Right lobe of liver (tissue), 6 donors: Measurements from ENCODE around the gene NPAS1. TPM values are rescaled to one million over a fixed set of nuclear protein-coding genes. Genes with fewer than 3 reads are reported as not detected.
"Not testable (repeated sequence)": the region's sequence is repeated elsewhere in the genome, so short reads cannot be mapped to it uniquely, and the experiment has no call there.

ENCODE experiments used
- ATAC-seq, 4 donors: fragments of 200-7000 bp; cut with Tn5 transposase; one replicate each; pipeline ENCODE4 v1.9.1; 2020; ENCODE audit warnings: mild to moderate bottlenecking in 4 of 4, moderate library complexity in 4 of 4
- DNase-seq, 3 donors: peaks; one replicate each; pipeline ENCODE4 v3.0.0-alpha.2; 2020
- H3K27ac ChIP-seq, 3 donors: fragments of 200-600 bp; one replicate each; pipeline ENCODE4 v1.8.0; 2022
- H3K27me3 ChIP-seq, 2 donors: fragments of 200-600 bp; one replicate each; pipeline ENCODE4 v1.8.0; 2022
- H3K36me3 ChIP-seq, 4 donors: fragments of 200-600 bp; sonication (generic) in 1 of 4; one replicate each; pipeline versions ENCODE4 v1.5.1 to v1.8.0; 2017 to 2022; ENCODE audit warnings: control low read depth in 1 of 4
- H3K4me1 ChIP-seq, 4 donors: fragments of 200-600 bp; sonication (generic) in 1 of 4; one replicate each; pipeline versions ENCODE4 v1.5.1 to v1.8.0; 2017 to 2022; ENCODE audit warnings: control low read depth in 1 of 4
- H3K4me3 ChIP-seq, 3 donors: fragments of 200-600 bp; one replicate each; pipeline ENCODE4 v1.8.0; 2022
- H3K9me3 ChIP-seq, 4 donors: fragments of 200-600 bp; sonication (generic) in 1 of 4; one replicate each; pipeline versions ENCODE4 v1.5.1 to v1.8.0; 2017 to 2022; ENCODE audit warnings: control low read depth in 1 of 4
- POLR2A ChIP-seq: fragments of 450-650 bp; IDR thresholded peaks from one replicate; pipeline ENCODE4 v1.6.1; 2017; ENCODE audit warnings: antibody characterized with exemption, mild to moderate bottlenecking
- WGBS: methylation state at CpG from one replicate; pipeline ENCODE4 v1.1.6; 2018; ENCODE audit warnings: low coverage, low lambda C conversion rate; ENCODE audit not compliant: insufficient coverage; ENCODE audit errors: missing lambda C conversion rate; 5-methylcytosine and 5-hydroxymethylcytosine counted together
- intact Hi-C, 2 donors: fragments of 100-400 bp; cut with DNase I; formaldehyde crosslinking; loops; one replicate each; pipeline versions ENCODE4 v1.11.2 to v1.14.1; 2022
- total RNA-seq, 6 experiments: library from RNA; depleted of rRNA in 2 of 6; stranded (reverse); fragments of >200 nt in 2 of 6; fragmentation: NEBNext Ultra II Directional in 3 of 6; extraction: Animal tissue kit (Norgen Biotek cat#: 25700) in 3 of 6; gene quantifications; one replicate each; pipeline versions ENCODE4 v1.1.0 to v1.2.4, GENCODE V29; 2016 to 2023
- TF ChIP-seq, protein P1 (sequence below), 4 donors: fragments of 200-600 bp in 3 of 4; fragments of 450-650 bp in 1 of 4; IDR thresholded peaks; one replicate each; pipeline versions ENCODE4 v1.5.1 to v1.8.0; 2016 to 2022; ENCODE audit warnings: antibody characterized with exemption in 4 of 4, mild to moderate bottlenecking in 2 of 4
- donor health status: DM: no; HTN: yes; CAD: no.
- donor health status: DM: no; HTN: no; CAD: no.
- donor health status: DM: no; HTN: no; CAD: no.
- donor health status: DM: no; HTN: yes; CAD: no.
- donor health status: DM: no; HTN: yes; CAD: no.

The NPAS1 gene
- total RNA-seq, 6 experiments from 2014 or later = 1.3 to 1.7 TPM; not detected in 4

DNA sequence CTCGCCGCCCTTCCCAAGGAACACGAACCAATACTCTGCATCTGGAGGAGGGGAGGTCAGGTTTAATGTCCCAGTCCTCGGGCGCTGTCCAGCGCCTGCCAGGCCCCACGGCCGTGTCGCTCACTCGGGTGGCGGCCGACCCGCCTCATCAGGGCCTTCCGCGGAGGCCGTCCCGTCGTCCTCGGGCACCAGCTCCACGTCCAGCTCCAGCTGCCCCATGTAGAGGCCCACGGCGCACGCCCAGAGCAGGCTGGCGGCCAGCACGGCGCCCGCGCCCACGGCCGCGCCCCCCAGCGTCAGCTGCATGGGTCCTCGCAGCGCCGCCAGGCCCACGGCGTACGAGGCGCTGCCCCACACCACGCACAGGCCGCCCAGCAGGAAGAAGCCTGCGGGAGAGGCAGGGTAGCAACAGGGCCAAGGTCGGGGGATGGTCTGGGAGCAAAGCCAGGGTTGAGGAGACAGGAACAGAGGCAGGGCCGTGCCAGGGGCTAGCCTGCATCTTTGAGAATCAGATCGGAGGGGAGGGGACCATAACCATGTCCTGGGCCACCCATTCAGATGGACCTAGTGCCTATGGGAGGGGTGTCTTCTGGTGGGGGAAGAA, 26.3 kb downstream of the NPAS1 start:
- TF ChIP-seq, protein P1, sequence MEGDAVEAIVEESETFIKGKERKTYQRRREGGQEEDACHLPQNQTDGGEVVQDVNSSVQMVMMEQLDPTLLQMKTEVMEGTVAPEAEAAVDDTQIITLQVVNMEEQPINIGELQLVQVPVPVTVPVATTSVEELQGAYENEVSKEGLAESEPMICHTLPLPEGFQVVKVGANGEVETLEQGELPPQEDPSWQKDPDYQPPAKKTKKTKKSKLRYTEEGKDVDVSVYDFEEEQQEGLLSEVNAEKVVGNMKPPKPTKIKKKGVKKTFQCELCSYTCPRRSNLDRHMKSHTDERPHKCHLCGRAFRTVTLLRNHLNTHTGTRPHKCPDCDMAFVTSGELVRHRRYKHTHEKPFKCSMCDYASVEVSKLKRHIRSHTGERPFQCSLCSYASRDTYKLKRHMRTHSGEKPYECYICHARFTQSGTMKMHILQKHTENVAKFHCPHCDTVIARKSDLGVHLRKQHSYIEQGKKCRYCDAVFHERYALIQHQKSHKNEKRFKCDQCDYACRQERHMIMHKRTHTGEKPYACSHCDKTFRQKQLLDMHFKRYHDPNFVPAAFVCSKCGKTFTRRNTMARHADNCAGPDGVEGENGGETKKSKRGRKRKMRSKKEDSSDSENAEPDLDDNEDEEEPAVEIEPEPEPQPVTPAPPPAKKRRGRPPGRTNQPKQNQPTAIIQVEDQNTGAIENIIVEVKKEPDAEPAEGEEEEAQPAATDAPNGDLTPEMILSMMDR (IDR thresholded peaks at IDR 0.05) = no peak
- no peak for TF ChIP-seq POLR2A
- no peak for DNase-seq
- WGBS = 100% methylated on average over 2 of the region's 45 CpGs
- Histone ChIP-seq H3K27me3 (no peaks in the 10 kb centered on the region), H3K4me3 (no peak overlapping the region), H3K9me3 (no peaks in the 10 kb centered on the region), H3K36me3 (no peaks in the 10 kb centered on the region), H3K27ac (no peak overlapping the region), H3K4me1 (no peaks in the 10 kb centered on the region)
- ATAC-seq = no peak
- intact Hi-C loops = no loop called here

DNA sequence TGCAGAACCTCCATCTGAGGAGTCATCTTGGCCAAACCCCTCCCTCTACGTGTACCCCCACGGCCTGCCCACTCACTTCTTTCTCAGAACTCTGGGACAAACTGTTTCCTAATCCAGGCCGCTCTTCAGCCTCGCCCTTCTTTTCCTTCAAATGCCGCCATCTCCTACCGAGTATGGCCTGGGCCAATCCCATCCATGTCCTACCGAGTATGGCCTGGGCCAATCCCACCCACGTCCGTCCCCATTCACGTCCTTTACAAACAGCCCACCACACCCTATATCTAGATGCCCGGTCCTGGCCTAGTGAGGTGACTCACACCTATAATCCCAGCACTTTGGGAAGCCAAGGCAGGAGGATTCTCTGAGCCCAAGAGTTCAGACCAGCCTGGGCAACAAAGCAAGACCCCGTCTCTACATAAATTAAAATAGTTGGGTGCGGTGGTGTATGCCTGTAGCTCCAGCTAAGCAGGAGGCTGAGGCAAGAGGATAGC, 27.7 kb downstream of the NPAS1 start:
- Histone ChIP-seq H3K4me3 (peak overlapping the region; percentile 90 to 97 (median 96)), H3K27me3 (no peaks in the 10 kb centered on the region), H3K36me3 (no peaks in the 10 kb centered on the region), H3K9me3 (no peaks in the 10 kb centered on the region), H3K4me1 (no peaks in the 10 kb centered on the region), H3K27ac (no peak overlapping the region)
- TF ChIP-seq POLR2A = no peak
- TF ChIP-seq, protein P1 (IDR thresholded peaks at IDR 0.05) = no peak
- WGBS = 81% methylated on average over 12 of the region's 13 CpGs
- intact Hi-C loops = no loop called here
- DNase-seq (no peak), ATAC-seq (no peak)

DNA sequence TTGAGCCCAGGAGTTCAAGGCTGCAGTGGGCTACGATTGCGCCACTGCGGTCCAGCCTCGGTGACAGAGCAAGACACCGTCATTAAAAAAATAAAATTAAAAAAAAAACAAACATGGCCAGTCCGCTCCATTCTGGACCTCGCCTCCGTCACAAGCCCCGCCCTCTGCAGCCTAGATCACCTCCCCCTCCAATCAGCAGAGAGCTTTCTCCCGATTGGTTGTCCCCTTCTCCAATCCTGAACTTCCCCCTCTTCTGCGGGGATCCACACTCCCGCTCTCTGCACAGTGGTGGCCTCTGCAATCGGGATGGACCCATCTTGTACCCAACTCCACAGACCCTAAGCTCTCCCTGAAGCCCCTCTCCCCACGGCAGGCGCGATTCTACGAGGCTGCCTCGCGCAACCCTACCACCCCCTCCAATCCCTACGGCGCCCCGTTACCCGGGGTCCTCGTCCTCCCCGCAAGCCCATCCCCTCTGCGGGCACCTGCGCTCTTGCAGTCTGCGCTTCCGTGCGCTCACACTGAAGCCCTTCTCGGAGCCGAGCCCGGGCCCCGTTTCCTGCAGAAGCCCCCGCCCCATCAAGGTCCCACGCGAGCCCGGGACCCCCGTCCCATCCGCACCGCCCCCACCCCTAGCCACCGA, 28.2 kb downstream of the NPAS1 start:
- intact Hi-C loops = no loop called here
- Histone ChIP-seq H3K27me3 (no peaks in the 10 kb centered on the region), H3K4me3 (peak overlapping the region; percentile 90 to 97 (median 96)), H3K36me3 (no peaks in the 10 kb centered on the region), H3K9me3 (no peaks in the 10 kb centered on the region), H3K4me1 (no peaks in the 10 kb centered on the region), H3K27ac (peak overlapping the region; percentile 9 to 56 (median 43))
- ATAC-seq (peak; percentile 67 to 81 (median 74)), DNase-seq (peak; percentile 78 to 81 (median 78))
- no peak for TF ChIP-seq POLR2A
- TF ChIP-seq, protein P1 (IDR thresholded peaks at IDR 0.05) = no peak
- WGBS = 11% methylated on average over 13 of the region's 42 CpGs

DNA sequence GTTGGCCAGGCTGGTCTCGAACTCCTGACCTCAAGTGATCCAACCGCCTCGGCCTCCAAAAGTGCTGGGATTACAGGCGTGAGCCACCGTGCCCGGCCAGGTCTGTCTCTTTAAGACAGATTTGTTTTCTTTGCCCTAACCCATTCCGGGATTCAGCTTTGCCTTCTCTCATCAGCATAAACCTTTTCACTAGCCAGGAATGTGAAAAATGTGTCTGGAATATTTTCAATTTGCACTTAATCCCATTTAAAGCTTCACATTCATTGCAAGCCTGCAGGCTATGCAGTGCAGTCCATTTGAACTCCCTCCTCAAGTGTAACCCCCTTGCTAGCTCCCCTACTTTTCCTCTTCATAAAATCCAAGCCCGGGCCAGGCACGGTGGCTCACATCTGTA, 29.7 kb downstream of the NPAS1 start:
- ATAC-seq (no peak), DNase-seq (no peak)
- Histone ChIP-seq H3K4me3 (peak overlapping the region in 1 of 3 donors; percentile 22), H3K4me1 (no peaks in the 10 kb centered on the region), H3K27ac (no peak overlapping the region), H3K27me3 (no peaks in the 10 kb centered on the region), H3K36me3 (no peaks in the 10 kb centered on the region), H3K9me3 (no peaks in the 10 kb centered on the region)
- TF ChIP-seq POLR2A = no peak
- TF ChIP-seq, protein P1 (IDR thresholded peaks at IDR 0.05) = no peak
- 43% methylated on average over 6 of the region's 9 CpGs for WGBS
- intact Hi-C loops = no loop called here

DNA sequence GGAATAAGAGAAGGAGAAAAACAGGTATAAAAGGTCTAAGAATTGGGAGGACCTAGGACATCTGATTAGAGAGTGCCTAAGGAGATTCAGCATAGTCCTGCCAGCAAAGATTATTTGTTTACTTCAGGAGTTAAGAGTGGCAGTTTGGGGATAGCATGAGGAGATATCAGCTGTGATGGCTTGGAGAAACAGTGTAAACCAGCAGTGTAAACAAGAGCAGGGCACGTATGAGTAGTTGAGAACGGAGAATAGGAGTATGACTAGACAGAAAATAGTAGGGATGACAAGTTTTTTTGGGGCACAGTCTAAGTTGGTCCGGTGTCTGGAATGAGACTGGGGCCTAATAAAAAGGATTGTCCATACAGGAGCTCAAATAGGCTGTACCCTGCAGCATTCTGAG, 30.9 kb downstream of the NPAS1 start:
- H3K9me3 ChIP-seq, H3K27ac ChIP-seq, H3K36me3 ChIP-seq, ATAC-seq, H3K27me3 ChIP-seq, DNase-seq, intact Hi-C loops, H3K4me3 ChIP-seq, H3K4me1 ChIP-seq: not testable (repeated sequence)
- WGBS = 73% methylated on average over 3 of the region's 3 CpGs
